T-cell (primary cell): ENCODE measurements around the gene NUP42. TPM values are rescaled to one million over a fixed set of nuclear protein-coding genes. Genes with fewer than 3 reads are reported as not detected.
"Not testable (repeated sequence)": the region's sequence is repeated elsewhere in the genome, so short reads cannot be mapped to it uniquely, and the experiment has no call there.

Experiments
- ATAC-seq, 4 experiments: fragments of 200-7000 bp in 3 of 4; fragments of 150-1000 bp in 1 of 4; cut with Tn5 transposase; replicated peaks in 1 of 4; 1 replicate in 3 of 4; 2 replicates in 1 of 4; pipeline ENCODE4 v1.10.0; 2021; ENCODE audit warnings: moderate library complexity in 3 of 4, mild to moderate bottlenecking in 2 of 4, moderate number of reproducible peaks in 1 of 4
- CTCF ChIA-PET, 2 donors: fragments of 300-600 bp; sonication (Branson Sonifier 250); formaldehyde crosslinking; loops; one replicate each; lab custom pipeline; 2022; ENCODE audit warnings: antibody characterized with exemption in 2 of 2; lab: Charles Lee
- POLR2A ChIA-PET, 2 donors: fragments of 300-600 bp; sonication (Branson Sonifier 250); formaldehyde crosslinking; loops; one replicate each; lab custom pipeline; 2022; ENCODE audit warnings: antibody characterized with exemption in 2 of 2; lab: Charles Lee
- DNase-seq, 35 experiments: peaks; one replicate each; pipeline versions ENCODE4 v3.0.0 to v3.0.0-alpha.2; 2013 to 2023
- H3K27ac ChIP-seq: one replicate; pipeline ENCODE4 v1.5.1; 2013; ENCODE audit warnings: low read length
- H3K27me3 ChIP-seq, 2 experiments: replicated peaks in 1 of 2; 1 replicate in 1 of 2; 2 replicates in 1 of 2; pipeline versions ENCODE4 v1.6.1 to v1.7.0; 2013; ENCODE audit warnings: low read length in 1 of 2, mixed read lengths in 1 of 2; ENCODE audit not compliant: control insufficient read depth in 2 of 2, insufficient read depth in 2 of 2; ENCODE audit errors: extremely low read depth in 1 of 2
- H3K36me3 ChIP-seq, 2 donors: 1 replicate in 1 of 2; 2 replicates in 1 of 2; pipeline versions ENCODE4 v1.6.1 to v1.7.0; 2013; ENCODE audit warnings: low read length in 1 of 2; ENCODE audit not compliant: control insufficient read depth in 2 of 2, insufficient read depth in 1 of 2; ENCODE audit errors: extremely low read depth in 1 of 2
- H3K4me1 ChIP-seq, 2 experiments: 1 replicate in 1 of 2; 2 replicates in 1 of 2; pipeline versions ENCODE4 v1.6.1 to v1.7.0; 2013; ENCODE audit warnings: low read length in 2 of 2, mixed read lengths in 1 of 2; ENCODE audit not compliant: insufficient read depth in 2 of 2, control insufficient read depth in 1 of 2; ENCODE audit errors: extremely low read depth in 1 of 2
- H3K4me3 ChIP-seq, 2 donors: 1 replicate in 1 of 2; 2 replicates in 1 of 2; pipeline versions ENCODE4 v1.5.1 to v1.7.0; 2013; ENCODE audit warnings: mild to moderate bottlenecking in 2 of 2, low read length in 1 of 2, moderate library complexity in 1 of 2; ENCODE audit not compliant: control insufficient read depth in 1 of 2; ENCODE audit errors: extremely low read depth in 1 of 2
- H3K9me3 ChIP-seq: 2 replicates; pipeline ENCODE4 v1.7.0; 2013
- H3K27ac Mint-ChIP-seq, 2 donors: one replicate each; pipeline ENCODE4 v1.8.0; 2020 to 2021; ENCODE audit warnings: mild to moderate bottlenecking in 2 of 2, mixed read lengths in 2 of 2
- H3K27me3 Mint-ChIP-seq, 2 donors: one replicate each; pipeline ENCODE4 v1.8.0; 2021 to 2022; ENCODE audit warnings: mixed read lengths in 2 of 2
- H3K36me3 Mint-ChIP-seq: one replicate; pipeline ENCODE4 v1.8.0; 2021; ENCODE audit warnings: mixed read lengths
- H3K4me1 Mint-ChIP-seq, 3 donors: one replicate each; pipeline ENCODE4 v1.8.0; 2020 to 2022; ENCODE audit warnings: mixed read lengths in 3 of 3, mild to moderate bottlenecking in 1 of 3
- H3K4me3 Mint-ChIP-seq, 3 donors: one replicate each; pipeline ENCODE4 v1.8.0; 2020 to 2022; ENCODE audit warnings: mild to moderate bottlenecking in 3 of 3, mixed read lengths in 3 of 3, moderate library complexity in 3 of 3
- H3K9me3 Mint-ChIP-seq, 3 donors: one replicate each; pipeline ENCODE4 v1.8.0; 2020 to 2022; ENCODE audit warnings: mixed read lengths in 3 of 3
- WGBS: methylation state at CpG from one replicate; pipeline ENCODE4 v1.1.5; 2013; ENCODE audit warnings: missing lambda C conversion rate; ENCODE audit not compliant: insufficient coverage; 5-methylcytosine and 5-hydroxymethylcytosine counted together
- total RNA-seq, 35 experiments: library from RNA in 6 of 35; stranded (reverse) in 6 of 35; fragments of 120-200 nt in 1 of 35; gene quantifications; one replicate each; pipeline versions ENCODE4 v1.2.1 to v1.2.4 and lab custom pipeline; 2013 to 2026

The NUP42 gene
- total RNA-seq, 5 donors from 2014 or later (not counting 1 experiment from before 2014, with no cell fraction given) = 17.5 to 38.9 (median 31.9) TPM

DNA sequence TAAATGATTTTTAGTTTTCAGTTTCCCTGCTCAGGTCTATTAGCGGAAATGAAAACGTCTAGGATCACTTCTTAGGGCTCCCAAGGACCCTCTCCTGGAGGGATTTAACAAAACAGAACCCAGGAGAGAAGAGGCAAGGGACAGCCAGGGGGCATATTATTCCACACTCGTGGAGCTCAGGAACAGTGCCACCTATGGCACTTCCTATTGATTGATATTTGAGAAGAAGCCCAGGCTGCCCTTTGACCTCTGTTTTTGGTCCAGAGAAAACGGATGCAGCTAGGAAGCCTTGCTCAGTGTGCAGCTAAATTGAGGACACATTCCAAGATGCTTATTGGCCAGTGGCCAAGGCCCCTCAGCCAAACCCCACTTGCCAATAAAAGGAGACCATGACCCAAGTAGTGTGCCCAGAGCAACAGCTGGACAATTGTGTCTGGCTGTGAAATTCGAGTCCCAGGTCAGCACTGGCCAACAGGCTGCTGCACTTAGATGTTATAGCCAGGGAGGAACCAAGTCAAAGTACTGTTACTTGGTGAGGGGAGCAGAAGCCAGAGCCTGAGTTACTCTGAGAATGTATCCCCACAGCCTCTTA lies 40.7 kb downstream of the NUP42 start:
- Mint-ChIP-seq H3K9me3 (no peaks in the 10 kb centered on the region), H3K4me1 (no peaks in the 10 kb centered on the region), H3K27ac (no peak overlapping the region), H3K36me3 (no peaks in the 10 kb centered on the region), H3K4me3 (no peak overlapping the region), H3K27me3 (peaks cover 10% of the 10 kb centered on the region in 2 donors)
- DNase-seq (no peak), ATAC-seq (no peak)
- Histone ChIP-seq H3K27ac (no peak overlapping the region), H3K36me3 (no peaks in the 10 kb centered on the region), H3K27me3 (peaks cover 0 to 11% of the 10 kb centered on the region in 2 experiments), H3K4me1 (no peaks in the 10 kb centered on the region), H3K9me3 (no peaks in the 10 kb centered on the region), H3K4me3 (no peak overlapping the region)
- WGBS = 42% methylated on average over 4 of the region's 5 CpGs
- ChIA-PET POLR2A (no interaction called here), CTCF (no interaction called here)

DNA sequence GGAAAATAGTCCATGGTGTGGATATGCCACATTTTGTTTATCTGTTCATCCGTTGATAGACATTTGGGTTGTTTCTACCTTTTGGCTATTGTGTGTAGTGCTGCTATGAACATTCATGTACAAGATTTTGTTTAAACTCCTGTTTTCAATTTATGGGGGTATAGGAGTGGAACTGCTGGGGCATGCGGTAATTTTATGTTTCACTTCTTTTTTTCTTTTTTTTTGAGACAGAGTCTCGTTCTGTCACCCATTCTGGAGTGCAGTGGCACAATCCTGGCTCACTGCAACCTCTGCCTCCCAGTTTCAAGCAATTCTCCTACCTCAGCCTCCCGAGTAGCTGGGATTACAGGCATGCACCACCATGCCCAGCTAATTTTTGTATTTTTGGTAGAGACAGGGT lies 42.5 kb downstream of the NUP42 start:
- H3K36me3 Mint-ChIP-seq, H3K27ac ChIP-seq, ATAC-seq, H3K27me3 Mint-ChIP-seq, H3K27me3 ChIP-seq, H3K9me3 ChIP-seq, H3K4me3 Mint-ChIP-seq, H3K9me3 Mint-ChIP-seq, H3K27ac Mint-ChIP-seq, H3K4me1 Mint-ChIP-seq, H3K36me3 ChIP-seq, H3K4me3 ChIP-seq, DNase-seq, H3K4me1 ChIP-seq, POLR2A ChIA-PET: not testable (repeated sequence)
- CTCF ChIA-PET = interaction anchor here in 1 of 2 donors (0.5 kb wide), 1 partner anchor 88 kb away, joined by 4 read pairs; no protein-coding TSS in a partner anchor
- WGBS = 100% methylated on average over 1 of the region's 4 CpGs

DNA sequence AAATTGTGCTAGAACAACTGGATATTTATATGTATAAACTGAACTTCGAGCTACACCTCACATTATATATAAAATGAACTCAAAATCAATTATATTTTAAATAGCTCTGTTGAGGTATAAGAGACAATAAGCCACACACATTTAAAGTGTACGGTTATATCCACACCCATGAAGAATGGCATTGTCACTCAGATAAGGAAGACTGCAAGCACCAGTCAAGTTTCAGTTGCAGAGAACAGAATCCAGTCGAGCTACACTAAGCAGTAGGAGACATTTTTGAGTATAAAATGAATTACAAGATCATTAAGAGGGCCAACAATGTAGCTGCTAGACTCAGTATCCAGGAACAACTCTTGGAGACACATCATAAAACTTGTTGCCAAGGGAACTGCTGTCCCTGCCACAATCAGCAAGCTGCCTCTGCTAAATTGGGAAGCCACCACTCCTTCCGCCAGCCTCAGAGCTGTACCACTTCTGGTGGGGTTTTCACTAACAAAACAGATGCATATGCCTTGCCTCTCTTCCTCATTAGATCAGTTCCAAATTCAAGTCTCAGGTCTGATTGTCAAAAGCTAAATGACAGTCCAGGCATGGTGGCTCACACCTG lies 45.1 kb downstream of the NUP42 start:
- H3K4me1 Mint-ChIP-seq = no peaks in the 10 kb centered on the region
- DNase-seq (no peak), ATAC-seq (no peak)
- no peaks in the 10 kb centered on the region for H3K9me3 ChIP-seq
- H3K9me3 Mint-ChIP-seq = peaks cover 0 to 5% (median 0%) of the 10 kb centered on the region in 3 donors
- H3K4me3 Mint-ChIP-seq = no peak overlapping the region
- 90% methylated on average over 2 of the region's 4 CpGs for WGBS
- ChIA-PET POLR2A (interaction anchor here in 1 of 2 donors (0.7 kb wide), 1 partner anchor 504 kb away, joined by 4 read pairs; no protein-coding TSS in a partner anchor), CTCF (interaction anchor here (0.7 to 1.2 kb wide), 2 partner anchors 23 to 1871 kb away, joined by 3 to 5 read pairs; no protein-coding TSS in a partner anchor)
- peaks cover 2 to 4% of the 10 kb centered on the region in 2 donors for H3K27me3 Mint-ChIP-seq
- H3K36me3 ChIP-seq = no peaks in the 10 kb centered on the region
- H3K27ac ChIP-seq = no peak overlapping the region
- no peak overlapping the region for H3K4me3 ChIP-seq
- peaks cover 0 to 6% of the 10 kb centered on the region in 2 experiments for H3K27me3 ChIP-seq
- H3K27ac Mint-ChIP-seq = no peak overlapping the region
- no peaks in the 10 kb centered on the region for H3K4me1 ChIP-seq
- no peaks in the 10 kb centered on the region for H3K36me3 Mint-ChIP-seq

DNA sequence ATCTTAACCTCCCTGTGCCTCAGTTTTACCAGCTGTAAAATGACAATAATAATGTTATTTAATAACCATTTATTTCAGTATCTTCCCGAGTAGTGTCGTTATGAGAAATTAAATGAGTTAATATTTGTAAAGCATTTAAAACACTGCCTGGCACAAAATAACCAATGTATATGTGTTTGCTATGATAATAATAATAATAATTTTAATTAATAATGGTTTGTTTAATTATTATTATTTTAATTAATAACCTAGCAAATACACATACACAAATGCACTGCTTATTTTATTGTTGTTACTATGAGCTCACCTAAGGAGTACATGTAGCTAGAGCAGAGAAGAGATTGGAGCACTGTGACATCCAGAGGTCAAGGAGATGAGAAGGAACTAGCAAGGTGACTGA lies 46.6 kb downstream of the NUP42 start:
- Mint-ChIP-seq H3K4me3 (no peak overlapping the region), H3K27me3 (peaks cover 2% of the 10 kb centered on the region in 2 donors), H3K36me3 (no peaks in the 10 kb centered on the region), H3K4me1 (peaks cover 0 to 4% (median 3%) of the 10 kb centered on the region in 3 donors), H3K9me3 (peaks cover 0 to 5% (median 0%) of the 10 kb centered on the region in 3 donors), H3K27ac (no peak overlapping the region)
- no CpG with 5 or more reads among the region's 2 CpGs for WGBS
- Histone ChIP-seq H3K9me3 (no peaks in the 10 kb centered on the region), H3K27me3 (peaks cover 0 to 2% of the 10 kb centered on the region in 2 experiments), H3K27ac (no peak overlapping the region), H3K4me3 (no peak overlapping the region), H3K4me1 (no peaks in the 10 kb centered on the region), H3K36me3 (no peaks in the 10 kb centered on the region)
- CTCF ChIA-PET = interaction anchor here in 1 of 2 donors (0.5 kb wide), 1 partner anchor 46 kb away, joined by 3 read pairs; no protein-coding TSS in a partner anchor
- POLR2A ChIA-PET = no interaction called here
- DNase-seq (no peak), ATAC-seq (no peak)

DNA sequence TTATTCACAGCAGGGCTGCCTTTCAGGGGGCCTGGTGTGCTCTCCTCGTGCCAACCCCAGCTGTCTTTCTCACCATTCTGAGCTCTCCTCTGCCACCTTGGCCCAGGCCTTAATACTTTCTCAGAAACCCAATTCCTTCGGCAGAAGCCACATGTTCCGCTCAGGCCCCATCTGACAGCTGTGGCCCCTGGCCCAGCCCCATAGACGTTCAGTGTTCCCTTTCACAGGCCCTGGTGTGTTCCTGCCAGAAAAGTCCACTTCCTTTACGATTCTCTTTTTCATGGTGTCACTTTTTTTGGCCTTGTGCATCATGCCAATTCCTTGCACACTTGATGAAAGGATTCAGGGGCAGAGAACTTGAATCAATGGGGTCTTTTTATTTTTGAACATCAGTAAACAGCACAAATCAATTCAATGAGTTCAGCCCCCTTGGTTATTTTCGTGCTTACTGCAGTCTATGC lies 48.8 kb downstream of the NUP42 start:
- Histone ChIP-seq H3K4me3 (no peak overlapping the region), H3K9me3 (no peaks in the 10 kb centered on the region), H3K27ac (no peak overlapping the region), H3K36me3 (no peaks in the 10 kb centered on the region), H3K4me1 (no peaks in the 10 kb centered on the region), H3K27me3 (peaks cover 0 to 2% of the 10 kb centered on the region in 2 experiments)
- CTCF ChIA-PET = no interaction called here
- ATAC-seq = no peak
- Mint-ChIP-seq H3K9me3 (peaks cover 0 to 5% (median 0%) of the 10 kb centered on the region in 3 donors), H3K27me3 (no peaks in the 10 kb centered on the region), H3K27ac (no peak overlapping the region), H3K36me3 (no peaks in the 10 kb centered on the region), H3K4me3 (no peak overlapping the region), H3K4me1 (peaks cover 0 to 13% (median 11%) of the 10 kb centered on the region in 3 donors)
- 69% methylated on average over 4 of the region's 6 CpGs for WGBS
- no peak for DNase-seq
- POLR2A ChIA-PET = no interaction called here

- Histone ChIP-seq H3K4me1 (no peaks in the 10 kb centered on the region), H3K27ac (no peak overlapping the region), H3K36me3 (no peaks in the 10 kb centered on the region), H3K4me3 (no peak overlapping the region), H3K27me3 (no peaks in the 10 kb centered on the region), H3K9me3 (no peaks in the 10 kb centered on the region)
- H3K4me1 Mint-ChIP-seq = peaks cover 0 to 13% (median 11%) of the 10 kb centered on the region in 3 donors
- no peak overlapping the region for H3K27ac Mint-ChIP-seq
- ChIA-PET CTCF (interaction anchor here (0.6 to 0.7 kb wide), 2 partner anchors 147 to 539 kb away, joined by 4 to 5 read pairs; no protein-coding TSS in a partner anchor), POLR2A (interaction anchor here in 1 of 2 donors (0.6 kb wide), 1 partner anchor 54 kb away, joined by 4 read pairs; no protein-coding TSS in a partner anchor)
- H3K36me3 Mint-ChIP-seq = no peaks in the 10 kb centered on the region
- H3K9me3 Mint-ChIP-seq = peaks cover 0 to 5% (median 0%) of the 10 kb centered on the region in 3 donors
- no peak for ATAC-seq
- DNase-seq = no peak
- WGBS = no CpG with 5 or more reads among the region's 3 CpGs
- H3K27me3 Mint-ChIP-seq = no peaks in the 10 kb centered on the region
- H3K4me3 Mint-ChIP-seq = no peak overlapping the region
Measured at GRCh38 chr7:23232966-23233365, 51.1 kb downstream of the NUP42 start.
